GM13976 (cell line): Measurements from ENCODE around the gene WNT3A.
A peak's percentile ranks its signal among the peaks of the same experiment; 100 is the strongest.

Experiments used
- DNase-seq: peaks from one replicate; pipeline ENCODE4 v3.0.0; 2012; ENCODE audit warnings: low spot score
- in situ Hi-C: fragments of 300-500 bp; cut with MboI; formaldehyde crosslinking; loops from one replicate; pipeline ENCODE4 v1.12.0; 2022; ENCODE audit warnings: low sequenced_read_pairs, mixed read lengths, inconsistent platforms; ENCODE audit not compliant: unreplicated experiment
- TF ChIP-seq, protein P1 (sequence below): IDR thresholded peaks from 2 replicates; pipeline ENCODE4 v1.5.1; 2012; ENCODE audit warnings: borderline replicate concordance, mild to moderate bottlenecking; ENCODE audit not compliant: insufficient read depth; ENCODE audit errors: extremely low read depth, missing control alignments, control extremely low read depth

WNT3A gene

GRCh38 chr1:228102791-228103620 lies 96.2 kb downstream of the WNT3A start, which contains the start of gene C1orf35:
C1orf35 (minus strand) TSS chr1:228103325; CDS start chr1:228103227, 98 bp downstream.
- DNase-seq, result peak; percentile 99
- TF ChIP-seq, protein P1, sequence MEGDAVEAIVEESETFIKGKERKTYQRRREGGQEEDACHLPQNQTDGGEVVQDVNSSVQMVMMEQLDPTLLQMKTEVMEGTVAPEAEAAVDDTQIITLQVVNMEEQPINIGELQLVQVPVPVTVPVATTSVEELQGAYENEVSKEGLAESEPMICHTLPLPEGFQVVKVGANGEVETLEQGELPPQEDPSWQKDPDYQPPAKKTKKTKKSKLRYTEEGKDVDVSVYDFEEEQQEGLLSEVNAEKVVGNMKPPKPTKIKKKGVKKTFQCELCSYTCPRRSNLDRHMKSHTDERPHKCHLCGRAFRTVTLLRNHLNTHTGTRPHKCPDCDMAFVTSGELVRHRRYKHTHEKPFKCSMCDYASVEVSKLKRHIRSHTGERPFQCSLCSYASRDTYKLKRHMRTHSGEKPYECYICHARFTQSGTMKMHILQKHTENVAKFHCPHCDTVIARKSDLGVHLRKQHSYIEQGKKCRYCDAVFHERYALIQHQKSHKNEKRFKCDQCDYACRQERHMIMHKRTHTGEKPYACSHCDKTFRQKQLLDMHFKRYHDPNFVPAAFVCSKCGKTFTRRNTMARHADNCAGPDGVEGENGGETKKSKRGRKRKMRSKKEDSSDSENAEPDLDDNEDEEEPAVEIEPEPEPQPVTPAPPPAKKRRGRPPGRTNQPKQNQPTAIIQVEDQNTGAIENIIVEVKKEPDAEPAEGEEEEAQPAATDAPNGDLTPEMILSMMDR, result no peak
- in situ Hi-C loops, result no loop called here

GRCh38 chr1:228104526-228105269 lies 97.9 kb downstream of the WNT3A start:
- in situ Hi-C loops, result no loop called here
- TF ChIP-seq, protein P1, result no peak
- no peak for DNase-seq

- DNase-seq, result no peak
- TF ChIP-seq, protein P1, result no peak
- in situ Hi-C loops, result no loop called here
Measured at GRCh38 chr1:228105270-228105995, 98.6 kb downstream of the WNT3A start.

- in situ Hi-C loops, result no loop called here
- TF ChIP-seq, protein P1, result no peak
- no peak for DNase-seq
Measured at GRCh38 chr1:228105996-228106799, 99.4 kb downstream of the WNT3A start.

DNA sequence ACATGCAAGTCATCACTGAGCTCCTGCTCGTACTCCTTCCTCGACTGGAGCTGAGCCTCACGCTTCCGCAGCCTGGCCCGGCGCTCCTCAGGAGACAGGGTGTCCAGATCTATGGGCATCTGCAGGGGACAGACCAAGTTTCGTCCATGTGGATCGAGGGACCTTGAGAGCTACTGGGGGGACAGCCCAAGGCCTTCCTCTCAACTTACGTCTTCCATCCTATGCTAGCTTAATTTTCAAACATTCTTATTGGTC lies 99.9 kb downstream of the WNT3A start:
- DNase-seq, result no peak
- TF ChIP-seq, protein P1, result no peak
- in situ Hi-C loops, result no loop called here

DNA sequence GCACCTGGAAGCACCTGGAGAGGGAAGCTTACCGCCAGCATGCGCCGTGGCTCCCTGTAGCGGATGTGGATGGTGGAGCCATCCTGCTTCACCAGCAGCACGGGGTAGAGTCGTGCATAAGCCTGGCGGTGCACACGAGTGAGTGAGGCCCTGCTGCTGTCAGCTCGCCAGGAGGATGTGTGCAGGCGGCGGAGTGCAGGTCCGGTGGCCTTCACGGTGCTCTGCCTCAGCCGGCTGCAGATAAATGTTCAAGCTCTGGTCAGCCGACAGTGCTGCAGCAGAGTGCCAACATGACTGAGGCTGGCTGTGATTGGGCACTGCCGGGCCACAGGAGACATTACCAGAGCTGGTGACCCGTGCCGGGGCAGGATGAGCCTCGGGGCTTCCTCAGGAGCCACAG lies 100.8 kb downstream of the WNT3A start:
- TF ChIP-seq, protein P1, result no peak
- no peak for DNase-seq
- in situ Hi-C loops, result no loop called here
